IMR-90 (cell line): ENCODE results near the gene ZFYVE28. TPM values are rescaled to one million over a fixed set of nuclear protein-coding genes. Genes with fewer than 3 reads are reported as not detected.

Experiments used
- ATAC-seq: fragments of 200-7000 bp; cut with Tn5 transposase; 2 replicates; pipeline ENCODE4 v1.9.1; 2020; ENCODE audit warnings: low read depth, mild to moderate bottlenecking, moderate library complexity
- BruUV-seq: library from RNA; stranded (reverse); fragments of 400-500 nt; replicated peaks from 2 replicates; lab custom pipeline; 2021; lab: Mats Ljungman, UMichigan
- CTCF ChIA-PET: fragments of 300-600 bp; formaldehyde crosslinking; extraction: SDS; loops from one replicate; lab custom pipeline; 2021; ENCODE audit warnings: antibody characterized with exemption; lab: Yijun Ruan, JAX
- POLR2A ChIA-PET: fragments of 300-600 bp; sonication (Branson Sonifier 250); formaldehyde crosslinking; loops from one replicate; lab custom pipeline; 2022; ENCODE audit warnings: antibody characterized with exemption; ENCODE audit not compliant: unreplicated experiment; lab: Charles Lee
- DNase-seq: peaks from one replicate; pipeline ENCODE4 v3.0.0; 2013
- H2AFZ ChIP-seq: replicated peaks from 2 replicates; pipeline ENCODE3; 2013; ENCODE audit warnings: low read length, mild to moderate bottlenecking; ENCODE audit not compliant: poor library complexity
- H2AK5ac ChIP-seq: 2 replicates; pipeline ENCODE4 v1.6.1; 2013; ENCODE audit warnings: low read depth, low read length, inconsistent platforms
- H2AK9ac ChIP-seq: replicated peaks from 2 replicates; pipeline ENCODE3; 2013; ENCODE audit warnings: mild to moderate bottlenecking, low read depth, low read length, moderate library complexity; ENCODE audit not compliant: poor library complexity
- H2BK120ac ChIP-seq: 2 replicates; pipeline ENCODE4 v1.6.1; 2013; ENCODE audit warnings: low read depth, low read length, inconsistent platforms
- H2BK15ac ChIP-seq: 3 replicates; pipeline ENCODE4 v1.6.1; 2013; ENCODE audit warnings: low read depth, low read length, inconsistent platforms
- H2BK20ac ChIP-seq: 2 replicates; pipeline ENCODE4 v1.6.1; 2013; ENCODE audit warnings: low read depth, mild to moderate bottlenecking, inconsistent platforms, low read length, moderate library complexity
- H2BK5ac ChIP-seq: 2 replicates; pipeline ENCODE4 v1.6.1; 2013; ENCODE audit warnings: mild to moderate bottlenecking, low read depth, low read length, inconsistent platforms; ENCODE audit not compliant: poor library complexity, severe bottlenecking
- H3K14ac ChIP-seq: replicated peaks from 2 replicates; pipeline ENCODE4 v1.6.1; 2013; ENCODE audit warnings: low read depth, low read length, inconsistent platforms
- H3K18ac ChIP-seq: 2 replicates; pipeline ENCODE4 v1.6.1; 2013; ENCODE audit warnings: low read depth, low read length, control low read depth
- H3K23ac ChIP-seq: 2 replicates; pipeline ENCODE4 v1.6.1; 2013; ENCODE audit warnings: low read depth, low read length, inconsistent platforms
- H3K27ac ChIP-seq: 2 replicates; pipeline ENCODE4 v1.5.1; 2013; ENCODE audit warnings: mild to moderate bottlenecking, control low read depth, low read length; ENCODE audit not compliant: insufficient read depth
- H3K27me3 ChIP-seq: 2 replicates; pipeline ENCODE4 v1.6.1; 2013; ENCODE audit warnings: low read length; ENCODE audit not compliant: control insufficient read depth, insufficient read depth
- H3K36me3 ChIP-seq: 2 replicates; pipeline ENCODE4 v1.6.1; 2013; ENCODE audit warnings: low read length, mixed read lengths; ENCODE audit not compliant: control insufficient read depth, insufficient read depth
- H3K4ac ChIP-seq: 2 replicates; pipeline ENCODE4 v1.6.1; 2013; ENCODE audit warnings: low read depth, low read length, inconsistent platforms
- H3K4me1 ChIP-seq: 2 replicates; pipeline ENCODE4 v1.6.1; 2013; ENCODE audit warnings: low read length, mixed read lengths; ENCODE audit not compliant: control insufficient read depth, insufficient read depth
- H3K4me2 ChIP-seq: 2 replicates; pipeline ENCODE4 v1.6.1; 2013; ENCODE audit warnings: low read depth, mild to moderate bottlenecking, control low read depth, low read length, moderate library complexity
- H3K4me3 ChIP-seq: 2 replicates; pipeline ENCODE4 v1.5.1; 2013; ENCODE audit warnings: low read depth, mild to moderate bottlenecking, control low read depth, low read length, moderate library complexity; ENCODE audit not compliant: insufficient read depth
- H3K56ac ChIP-seq: 2 replicates; pipeline ENCODE4 v1.6.1; 2013; ENCODE audit warnings: low read length, inconsistent platforms; ENCODE audit not compliant: insufficient read depth; ENCODE audit errors: extremely low read depth
- H3K79me1 ChIP-seq, 2 experiments: 2 replicates each; pipeline ENCODE4 v1.6.1; 2013; ENCODE audit warnings: low read length in 2 of 2, inconsistent platforms in 1 of 2, low read depth in 1 of 2
- H3K9ac ChIP-seq: 2 replicates; pipeline ENCODE4 v1.6.1; 2013; ENCODE audit warnings: low read depth, low read length, control low read depth
- H3K9me1 ChIP-seq: 2 replicates; pipeline ENCODE4 v1.6.1; 2013; ENCODE audit warnings: low read length, inconsistent platforms; ENCODE audit not compliant: insufficient read depth
- H3K9me3 ChIP-seq: 2 replicates; pipeline ENCODE4 v1.6.1; 2013; ENCODE audit warnings: low read length; ENCODE audit not compliant: control insufficient read depth, insufficient read depth
- H4K20me1 ChIP-seq: 2 replicates; pipeline ENCODE4 v1.6.1; 2013; ENCODE audit warnings: low read length, inconsistent platforms; ENCODE audit not compliant: insufficient read depth
- H4K5ac ChIP-seq: 2 replicates; pipeline ENCODE4 v1.6.1; 2013; ENCODE audit warnings: mild to moderate bottlenecking, low read depth, low read length, control low read depth
- H4K8ac ChIP-seq, 2 experiments: 2 replicates each; pipeline ENCODE4 v1.6.1; 2013; ENCODE audit warnings: low read depth in 2 of 2, low read length in 2 of 2, control low read depth in 1 of 2, inconsistent platforms in 1 of 2
- H4K91ac ChIP-seq: 2 replicates; pipeline ENCODE4 v1.6.1; 2013; ENCODE audit warnings: low read depth, low read length, inconsistent platforms; ENCODE audit not compliant: insufficient read depth
- CHD1 ChIP-seq: IDR thresholded peaks from 2 replicates; pipeline ENCODE4 v1.6.1; 2012; ENCODE audit warnings: low read depth, low read length, improper control_type of control experiment
- FOS ChIP-seq: fragments of 150-350 bp; IDR thresholded peaks from 2 replicates; pipeline ENCODE4 v1.6.1; 2016; ENCODE audit warnings: low read depth, low read length
- MAFK ChIP-seq: IDR thresholded peaks from 2 replicates; pipeline ENCODE4 v1.6.1; 2012; ENCODE audit warnings: low read depth, low read length, improper control_type of control experiment
- MAZ ChIP-seq: IDR thresholded peaks from 2 replicates; pipeline ENCODE4 v1.6.1; 2012; ENCODE audit warnings: low read depth, mild to moderate bottlenecking, low read length, improper control_type of control experiment, moderate library complexity, borderline replicate concordance
- RAD21 ChIP-seq: IDR thresholded peaks from 2 replicates; pipeline ENCODE4 v1.6.1; 2012; ENCODE audit warnings: low read length, improper control_type of control experiment
- RCOR1 ChIP-seq: IDR thresholded peaks from 2 replicates; pipeline ENCODE4 v1.6.1; 2012; ENCODE audit warnings: mild to moderate bottlenecking, low read length, improper control_type of control experiment; ENCODE audit not compliant: insufficient replicate concordance
- RFX5 ChIP-seq: IDR thresholded peaks from 2 replicates; pipeline ENCODE4 v1.8.0; 2012; ENCODE audit warnings: low read depth, mild to moderate bottlenecking, low read length, moderate library complexity
- WGBS, 2 experiments: methylation state at CpG; one replicate each; pipeline versions ENCODE4 v1.1.5 to v1.1.7; 2013; ENCODE audit warnings: missing lambda C conversion rate in 2 of 2; ENCODE audit not compliant: insufficient read length in 1 of 2; ENCODE audit errors: extremely low coverage in 2 of 2; 5-methylcytosine and 5-hydroxymethylcytosine counted together
- dilution Hi-C: fragments of 300-500 bp; cut with HindIII; formaldehyde crosslinking; loops from one replicate; pipeline ENCODE4 v1.14.3; 2018; ENCODE audit warnings: low sequenced_read_pairs; ENCODE audit not compliant: unreplicated experiment
- in situ Hi-C: fragments of 300-500 bp; cut with MboI; formaldehyde crosslinking; loops from 3 replicates; pipeline ENCODE4 v1.14.3; 2019; ENCODE audit warnings: low sequenced_read_pairs, inconsistent platforms, mixed read lengths
- intact Hi-C: fragments of 100-400 bp; cut with micrococcal nuclease; formaldehyde crosslinking; loops from 2 replicates; pipeline ENCODE4 v1.10.0; 2022
- polyA plus RNA-seq, 3 experiments: library from polyadenylated mRNA; depleted of rRNA; stranded (reverse); fragments of >200 nt; gene quantifications; 2 replicates each; pipeline ENCODE4 v1.2.3, GENCODE V29; 2012; ENCODE audit warnings: low replicate concordance in 1 of 3
- total RNA-seq: library from RNA; depleted of rRNA; stranded (reverse); fragments of >200 nt; gene quantifications from 2 replicates; pipeline ENCODE4 v1.2.3, GENCODE V29; 2012
- TF ChIP-seq, protein P1 (sequence below): fragments of 150-350 bp; IDR thresholded peaks from 2 replicates; pipeline ENCODE4 v1.6.1; 2017; ENCODE audit warnings: mild to moderate bottlenecking, antibody characterized with exemption, low read length, low read depth
- TF ChIP-seq, protein P2 (sequence below): conservative IDR thresholded peaks from 2 replicates; pipeline ENCODE4 v1.5.1; 2012; ENCODE audit warnings: mild to moderate bottlenecking, low read depth, low read length, improper control_type of control experiment

Gene ZFYVE28
- total and polyA plus RNA-seq, 2 of the 4 experiments (the other 2 are of a cell fraction), result 0.36 to 1.2 TPM

GRCh38 chr4:2303121-2303685, 115.2 kb downstream of the ZFYVE28 start:
- dilution Hi-C loops (no loop called here), intact Hi-C loops (no loop called here), in situ Hi-C loops (no loop called here)
- TF ChIP-seq CHD1, result no peak
- no peak for TF ChIP-seq MAZ
- TF ChIP-seq RCOR1, result no peak
- no peak for TF ChIP-seq MAFK
- TF ChIP-seq, protein P1, sequence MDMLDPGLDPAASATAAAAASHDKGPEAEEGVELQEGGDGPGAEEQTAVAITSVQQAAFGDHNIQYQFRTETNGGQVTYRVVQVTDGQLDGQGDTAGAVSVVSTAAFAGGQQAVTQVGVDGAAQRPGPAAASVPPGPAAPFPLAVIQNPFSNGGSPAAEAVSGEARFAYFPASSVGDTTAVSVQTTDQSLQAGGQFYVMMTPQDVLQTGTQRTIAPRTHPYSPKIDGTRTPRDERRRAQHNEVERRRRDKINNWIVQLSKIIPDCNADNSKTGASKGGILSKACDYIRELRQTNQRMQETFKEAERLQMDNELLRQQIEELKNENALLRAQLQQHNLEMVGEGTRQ, result no peak
- TF ChIP-seq, protein P2, sequence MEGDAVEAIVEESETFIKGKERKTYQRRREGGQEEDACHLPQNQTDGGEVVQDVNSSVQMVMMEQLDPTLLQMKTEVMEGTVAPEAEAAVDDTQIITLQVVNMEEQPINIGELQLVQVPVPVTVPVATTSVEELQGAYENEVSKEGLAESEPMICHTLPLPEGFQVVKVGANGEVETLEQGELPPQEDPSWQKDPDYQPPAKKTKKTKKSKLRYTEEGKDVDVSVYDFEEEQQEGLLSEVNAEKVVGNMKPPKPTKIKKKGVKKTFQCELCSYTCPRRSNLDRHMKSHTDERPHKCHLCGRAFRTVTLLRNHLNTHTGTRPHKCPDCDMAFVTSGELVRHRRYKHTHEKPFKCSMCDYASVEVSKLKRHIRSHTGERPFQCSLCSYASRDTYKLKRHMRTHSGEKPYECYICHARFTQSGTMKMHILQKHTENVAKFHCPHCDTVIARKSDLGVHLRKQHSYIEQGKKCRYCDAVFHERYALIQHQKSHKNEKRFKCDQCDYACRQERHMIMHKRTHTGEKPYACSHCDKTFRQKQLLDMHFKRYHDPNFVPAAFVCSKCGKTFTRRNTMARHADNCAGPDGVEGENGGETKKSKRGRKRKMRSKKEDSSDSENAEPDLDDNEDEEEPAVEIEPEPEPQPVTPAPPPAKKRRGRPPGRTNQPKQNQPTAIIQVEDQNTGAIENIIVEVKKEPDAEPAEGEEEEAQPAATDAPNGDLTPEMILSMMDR, result no peak
- no peak for TF ChIP-seq RAD21
- no peak for TF ChIP-seq RFX5
- no peak for TF ChIP-seq FOS
- Histone ChIP-seq H2BK20ac (no peak overlapping the region), H2AK5ac (no peak overlapping the region), H3K9ac (no peak overlapping the region), H4K20me1 (no peaks in the 10 kb centered on the region), H3K4ac (no peak overlapping the region), H3K27ac (no peak overlapping the region), H3K9me1 (no peaks in the 10 kb centered on the region), H3K18ac (no peak overlapping the region), H3K36me3 (no peaks in the 10 kb centered on the region), H3K23ac (no peak overlapping the region), H4K5ac (no peak overlapping the region), H2BK15ac (no peak overlapping the region), H4K8ac (no peak overlapping the region), H3K4me3 (no peak overlapping the region), H3K56ac (no peak overlapping the region), H2AFZ (no peak overlapping the region), H3K9me3 (peaks cover 10% of the 10 kb centered on the region), H3K14ac (no peak overlapping the region), H4K91ac (no peak overlapping the region), H2BK120ac (no peak overlapping the region), H3K79me1 (no peaks in the 10 kb centered on the region), H3K27me3 (peaks cover 16% of the 10 kb centered on the region), H3K4me2 (no peak overlapping the region), H2AK9ac (no peak overlapping the region), H2BK5ac (no peak overlapping the region), H3K4me1 (peaks cover 2% of the 10 kb centered on the region; the same call in 1 of the 2 replicates)
- BruUV-seq, result no TSS peak
- ChIA-PET CTCF (no interaction called here), POLR2A (no interaction called here)
- ATAC-seq, result no peak
- DNase-seq, result no peak
- 80% methylated on average over 1 of the region's 19 CpGs; no CpG with 5 or more reads in 1 of the 2 experiments for WGBS, 2 experiments
